AG04450 (cell line): Measurements from ENCODE around the gene TNFRSF6B. TPM values are rescaled to one million over a fixed set of nuclear protein-coding genes. Genes with fewer than 3 reads are reported as not detected.

ENCODE experiments used
- CTCF ChIA-PET: fragments of 300-600, 350-600 bp; formaldehyde crosslinking; extraction: SDS; loops from one replicate; lab custom pipeline; 2022; ENCODE audit warnings: antibody characterized with exemption, inconsistent platforms; lab: Charles Lee
- POLR2A ChIA-PET: fragments of 350-600 bp; formaldehyde crosslinking; extraction: SDS; loops from one replicate; lab custom pipeline; 2021; ENCODE audit warnings: antibody characterized with exemption, inconsistent platforms; lab: Yijun Ruan, JAX
- DNase-seq: peaks from one replicate; pipeline ENCODE4 v3.0.0-alpha.2; 2011; ENCODE audit warnings: low read depth, low spot score
- H3K27ac ChIP-seq: one replicate; pipeline ENCODE4 v1.5.1; 2012; ENCODE audit warnings: low read depth, low read length, control low read depth
- H3K27me3 ChIP-seq: one replicate; pipeline ENCODE4 v1.6.0; 2012; ENCODE audit warnings: low read length; ENCODE audit not compliant: control insufficient read depth, insufficient read depth
- H3K4me3 ChIP-seq: 2 replicates; pipeline ENCODE4 v1.5.1; 2011; ENCODE audit warnings: mild to moderate bottlenecking, low read depth, low read length, control low read depth
- H3K9me3 ChIP-seq: 2 replicates; pipeline ENCODE4 v1.5.1; 2012; ENCODE audit warnings: low read length; ENCODE audit not compliant: control insufficient read depth, insufficient read depth
- CTCF ChIP-seq: IDR thresholded peaks from 2 replicates; pipeline ENCODE4 v1.5.1; 2011; ENCODE audit warnings: low read depth, low read length, control low read depth, inconsistent platforms
- polyA plus RNA-seq: library from polyadenylated mRNA; depleted of rRNA; stranded (reverse); fragments of >200 nt; gene quantifications from 2 replicates; pipeline ENCODE4 v1.2.3, GENCODE V29; 2011

TNFRSF6B gene
- polyA plus RNA-seq, 1 experiment, result 2.5 TPM

GRCh38 chr20:63686094-63686491, 10.4 kb upstream of the TNFRSF6B start:
- CTCF ChIA-PET, result no interaction called here
- TF ChIP-seq CTCF, result no peak
- POLR2A ChIA-PET, result interaction anchor here (0.6 to 1.3 kb wide), 3 partner anchors 10 to 33 kb away, joined by 3 to 4 read pairs (median 4); partner anchors contain the start of genes STMN3 and TNFRSF6B
- H3K27me3 ChIP-seq, result no peaks in the 10 kb centered on the region
- peak overlapping the region; percentile 82 for H3K27ac ChIP-seq
- DNase-seq, result no peak
- no peak overlapping the region for H3K4me3 ChIP-seq
- H3K9me3 ChIP-seq, result peaks cover 14% of the 10 kb centered on the region

GRCh38 chr20:63686492-63687321, 9.7 kb upstream of the TNFRSF6B start:
- H3K27ac ChIP-seq, result peak overlapping the region; percentile 82
- peaks cover 8% of the 10 kb centered on the region for H3K9me3 ChIP-seq
- ChIA-PET POLR2A (interaction anchor here (0.5 to 1.3 kb wide), 6 partner anchors 9 to 183 kb away, joined by 3 to 8 read pairs (median 4); partner anchors contain the start of genes STMN3, TNFRSF6B and TPD52L2), CTCF (interaction anchor here (0.6 to 0.7 kb wide), 3 partner anchors 32 to 571 kb away, joined by 3 to 5 read pairs (median 3); no protein-coding TSS in a partner anchor)
- no peaks in the 10 kb centered on the region for H3K27me3 ChIP-seq
- no peak for TF ChIP-seq CTCF
- DNase-seq, result peak; percentile 8
- H3K4me3 ChIP-seq, result no peak overlapping the region

- H3K9me3 ChIP-seq, result peaks cover 3% of the 10 kb centered on the region; the same call in 1 of the 2 replicates
- H3K27ac ChIP-seq, result peak overlapping the region; percentile 82
- no peak for DNase-seq
- no peak for TF ChIP-seq CTCF
- H3K27me3 ChIP-seq, result no peaks in the 10 kb centered on the region
- no peak overlapping the region for H3K4me3 ChIP-seq
- POLR2A ChIA-PET, result interaction anchor here (0.5 to 1.3 kb wide), 5 partner anchors 8 to 182 kb away, joined by 3 to 8 read pairs (median 4); partner anchors contain the start of genes STMN3, TNFRSF6B and TPD52L2
- CTCF ChIA-PET, result interaction anchor here (0.6 to 0.7 kb wide), 3 partner anchors 31 to 570 kb away, joined by 3 to 5 read pairs (median 3); no protein-coding TSS in a partner anchor
Measured at GRCh38 chr20:63687419-63688178, 8.9 kb upstream of the TNFRSF6B start.

GRCh38 chr20:63688228-63689045, 8.0 kb upstream of the TNFRSF6B start:
- ChIA-PET CTCF (no interaction called here), POLR2A (interaction anchor here (1.2 kb wide), 1 partner anchor 10 kb away, joined by 3 read pairs; no protein-coding TSS in a partner anchor)
- no peak overlapping the region for H3K4me3 ChIP-seq
- DNase-seq, result no peak
- H3K9me3 ChIP-seq, result peaks cover 2% of the 10 kb centered on the region; the same call in 1 of the 2 replicates
- no peak overlapping the region for H3K27ac ChIP-seq
- no peak for TF ChIP-seq CTCF
- H3K27me3 ChIP-seq, result no peaks in the 10 kb centered on the region
